Gastrocnemius medialis (tissue), 4 donors: ENCODE results near the gene KMT2A.

Source experiments
- POLR2A ChIP-seq, 2 donors: fragments of 450-650 bp; IDR thresholded peaks; one replicate each; pipeline ENCODE4 v1.6.1; 2017; ENCODE audit warnings: antibody characterized with exemption in 2 of 2, mild to moderate bottlenecking in 2 of 2, moderate library complexity in 2 of 2
- TF ChIP-seq, protein P1 (sequence below), 5 experiments: fragments of 450-650 bp in 3 of 5; fragments of 200-600 bp in 2 of 5; sonication (generic) in 2 of 5; IDR thresholded peaks in 4 of 5; conservative IDR thresholded peaks in 1 of 5; 1 replicate in 4 of 5; 2 replicates in 1 of 5; pipeline ENCODE4 v1.5.1; 2016 to 2019; ENCODE audit warnings: antibody characterized with exemption in 5 of 5, mild to moderate bottlenecking in 3 of 5, moderate library complexity in 3 of 5

DNA sequence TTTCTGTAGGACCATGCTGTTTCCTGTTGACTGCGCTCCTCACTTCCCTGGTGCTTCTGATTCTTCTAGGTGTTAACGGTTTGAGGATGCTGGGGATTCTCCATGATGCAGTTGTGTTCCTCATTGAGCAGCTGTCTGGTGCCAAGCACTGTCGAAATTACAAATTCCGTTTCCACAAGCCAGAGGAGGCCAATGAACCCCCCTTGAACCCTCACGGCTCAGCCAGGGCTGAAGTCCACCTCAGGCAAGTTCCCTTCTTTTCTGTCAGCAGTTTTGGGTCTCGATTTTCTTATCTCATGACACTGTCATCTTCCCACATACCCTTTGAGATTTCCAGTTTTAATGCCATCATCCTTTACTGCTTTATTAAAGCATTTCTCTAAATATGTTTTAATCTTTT lies 83.3 kb downstream of the KMT2A start:
- TF ChIP-seq, protein P1, sequence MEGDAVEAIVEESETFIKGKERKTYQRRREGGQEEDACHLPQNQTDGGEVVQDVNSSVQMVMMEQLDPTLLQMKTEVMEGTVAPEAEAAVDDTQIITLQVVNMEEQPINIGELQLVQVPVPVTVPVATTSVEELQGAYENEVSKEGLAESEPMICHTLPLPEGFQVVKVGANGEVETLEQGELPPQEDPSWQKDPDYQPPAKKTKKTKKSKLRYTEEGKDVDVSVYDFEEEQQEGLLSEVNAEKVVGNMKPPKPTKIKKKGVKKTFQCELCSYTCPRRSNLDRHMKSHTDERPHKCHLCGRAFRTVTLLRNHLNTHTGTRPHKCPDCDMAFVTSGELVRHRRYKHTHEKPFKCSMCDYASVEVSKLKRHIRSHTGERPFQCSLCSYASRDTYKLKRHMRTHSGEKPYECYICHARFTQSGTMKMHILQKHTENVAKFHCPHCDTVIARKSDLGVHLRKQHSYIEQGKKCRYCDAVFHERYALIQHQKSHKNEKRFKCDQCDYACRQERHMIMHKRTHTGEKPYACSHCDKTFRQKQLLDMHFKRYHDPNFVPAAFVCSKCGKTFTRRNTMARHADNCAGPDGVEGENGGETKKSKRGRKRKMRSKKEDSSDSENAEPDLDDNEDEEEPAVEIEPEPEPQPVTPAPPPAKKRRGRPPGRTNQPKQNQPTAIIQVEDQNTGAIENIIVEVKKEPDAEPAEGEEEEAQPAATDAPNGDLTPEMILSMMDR (IDR thresholded peaks at IDR 0.05 in 4 of 5, conservative IDR thresholded peaks at IDR 0.05 in 1 of 5): no peak
- no peak for TF ChIP-seq POLR2A (IDR thresholded peaks at IDR 0.05)
